CD4-positive, alpha-beta T cell treated with Interleukin-15 for 1 hour (primary cell): ENCODE results near the gene KLHL7.
"Not testable (repeated sequence)": the region's sequence is repeated elsewhere in the genome, so short reads cannot be mapped to it uniquely, and the experiment has no call there.

Source experiments
- DNase-seq: peaks from one replicate; pipeline ENCODE4 v3.0.0-alpha.2; 2020

KLHL7 gene

GRCh38 chr7:23183279-23184012 is 77.9 kb downstream of the KLHL7 start:
- DNase-seq, result no peak

GRCh38 chr7:23184291-23184690 is 78.7 kb downstream of the KLHL7 start:
- DNase-seq, result no peak

- no peak for DNase-seq
These were observed 79.2 kb downstream of the KLHL7 start for GRCh38 chr7:23184709-23185359.

- no peak for DNase-seq
These were observed 80.4 kb downstream of the KLHL7 start for GRCh38 chr7:23185980-23186379.

- no peak for DNase-seq
These were observed 85.4 kb downstream of the KLHL7 start for GRCh38 chr7:23191022-23191421.

GRCh38 chr7:23193650-23194227 is 88.2 kb downstream of the KLHL7 start:
- DNase-seq, result not testable (repeated sequence)

- DNase-seq, result no peak
These were observed 90.7 kb downstream of the KLHL7 start for GRCh38 chr7:23196306-23196705.

- DNase-seq, result not testable (repeated sequence)
These were observed 92.2 kb downstream of the KLHL7 start for GRCh38 chr7:23197745-23198144.

GRCh38 chr7:23200331-23200730 is 94.7 kb downstream of the KLHL7 start:
- no peak for DNase-seq

- no peak for DNase-seq
These were observed 98.7 kb downstream of the KLHL7 start for GRCh38 chr7:23204241-23204640.

GRCh38 chr7:23205577-23205908 is 100.0 kb downstream of the KLHL7 start:
- no peak for DNase-seq

- DNase-seq, result no peak
These were observed 100.6 kb downstream of the KLHL7 start for GRCh38 chr7:23205909-23206767.

- no peak for DNase-seq
These were observed 101.4 kb downstream of the KLHL7 start for GRCh38 chr7:23207021-23207420.

GRCh38 chr7:23207884-23208283 is 102.3 kb downstream of the KLHL7 start:
- DNase-seq, result no peak

GRCh38 chr7:23208316-23208715 is 102.7 kb downstream of the KLHL7 start:
- no peak for DNase-seq

- no peak for DNase-seq
These were observed 104.9 kb downstream of the KLHL7 start for GRCh38 chr7:23210506-23210905.

- DNase-seq, result no peak
These were observed 106.0 kb downstream of the KLHL7 start for GRCh38 chr7:23211589-23211988.

GRCh38 chr7:23212395-23212794 is 106.8 kb downstream of the KLHL7 start:
- DNase-seq, result no peak

- DNase-seq, result no peak
These were observed 107.3 kb downstream of the KLHL7 start for GRCh38 chr7:23212841-23213240.

GRCh38 chr7:23213755-23214154 is 108.2 kb downstream of the KLHL7 start:
- DNase-seq, result no peak

GRCh38 chr7:23214423-23214822 is 108.8 kb downstream of the KLHL7 start:
- DNase-seq, result no peak

GRCh38 chr7:23214938-23215337 is 109.4 kb downstream of the KLHL7 start:
- no peak for DNase-seq

- DNase-seq, result peak; percentile 61
These were observed 110.4 kb downstream of the KLHL7 start for GRCh38 chr7:23216021-23216420.
